GF-D8 (cell line): ENCODE results near the gene C1QBP.
"Not testable (repeated sequence)": the region's sequence is repeated elsewhere in the genome, so short reads cannot be mapped to it uniquely, and the experiment has no call there.

Source experiments
- DNase-seq: peaks from one replicate; lab custom pipeline; 2025; lab: John Stamatoyannopoulos, UW

C1QBP gene, protein sequence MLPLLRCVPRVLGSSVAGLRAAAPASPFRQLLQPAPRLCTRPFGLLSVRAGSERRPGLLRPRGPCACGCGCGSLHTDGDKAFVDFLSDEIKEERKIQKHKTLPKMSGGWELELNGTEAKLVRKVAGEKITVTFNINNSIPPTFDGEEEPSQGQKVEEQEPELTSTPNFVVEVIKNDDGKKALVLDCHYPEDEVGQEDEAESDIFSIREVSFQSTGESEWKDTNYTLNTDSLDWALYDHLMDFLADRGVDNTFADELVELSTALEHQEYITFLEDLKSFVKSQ

GRCh38 chr17:5438716-5439445, at the start of gene C1QBP:
Gene C1QBP, minus strand, starts transcription at chr17:5439155. Its CDS starts 82 bp downstream, at chr17:5439073.
- DNase-seq: peak; percentile 47

DNA sequence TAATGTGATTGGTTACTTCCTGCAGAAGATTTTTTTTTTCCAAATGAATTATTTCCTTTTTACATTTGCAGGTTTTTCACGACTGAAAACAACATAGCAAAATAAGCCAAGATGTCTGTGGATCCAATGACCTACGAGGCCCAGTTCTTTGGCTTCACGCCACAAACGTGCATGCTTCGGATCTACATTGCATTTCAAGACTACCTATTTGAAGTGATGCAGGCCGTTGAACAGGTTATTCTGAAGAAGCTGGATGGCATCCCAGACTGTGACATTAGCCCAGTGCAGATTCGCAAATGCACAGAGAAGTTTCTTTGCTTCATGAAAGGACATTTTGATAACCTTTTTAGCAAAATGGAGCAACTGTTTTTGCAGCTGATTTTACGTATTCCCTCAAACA, 49.8 kb upstream of the C1QBP start:
- DNase-seq: no peak

- DNase-seq: peak; percentile 86
These were observed 47.5 kb upstream of the C1QBP start, which contains the start of gene MIS12 for GRCh38 chr17:5486206-5487124. Gene MIS12, plus strand, starts transcription at chr17:5486566. Its CDS starts 2,297 bp downstream, at chr17:5488863.

DNA sequence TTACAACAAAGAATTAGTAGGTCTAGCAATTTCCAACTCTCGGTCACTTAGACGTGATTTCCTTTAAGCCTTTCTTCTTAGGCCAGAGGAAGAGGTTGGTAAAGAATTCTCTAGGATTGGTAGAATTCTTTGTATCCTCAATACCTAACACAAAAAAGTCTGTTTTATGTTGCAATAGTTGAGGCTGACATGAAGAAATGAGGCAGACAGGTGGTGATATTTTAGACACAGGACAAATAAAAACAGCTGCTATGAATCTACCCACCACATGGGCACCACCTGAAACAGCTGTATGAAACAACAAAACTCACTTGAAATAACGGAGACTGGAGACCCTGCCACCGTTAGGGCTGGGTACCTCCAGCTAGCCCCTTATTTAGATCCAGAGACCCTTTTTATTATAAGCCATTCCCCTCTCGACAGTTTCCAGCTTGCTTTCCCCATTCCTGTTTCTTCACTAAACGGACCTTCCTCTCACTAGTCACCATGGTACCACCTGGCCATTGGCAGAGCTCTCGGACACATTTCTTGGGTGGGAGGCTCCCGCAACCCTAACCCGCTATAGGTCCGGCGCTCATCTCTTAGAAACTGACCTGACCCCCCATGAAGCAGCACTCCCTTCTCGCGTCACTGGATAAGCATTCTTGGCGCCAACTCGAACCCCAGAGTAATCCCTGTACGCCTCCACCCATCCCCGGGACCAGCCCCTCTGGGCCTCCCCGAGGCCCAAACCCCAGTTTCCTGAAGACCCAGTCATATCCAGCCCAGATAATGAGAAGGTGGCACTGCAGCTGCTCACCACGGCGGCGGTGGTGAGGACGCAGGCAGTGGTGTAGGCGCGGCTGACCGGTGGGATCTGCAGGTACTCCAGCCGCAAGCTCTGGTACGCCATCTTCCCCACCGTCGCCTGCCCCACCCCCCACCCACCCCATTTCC, 46.6 kb upstream of the C1QBP start, which contains the start of gene DERL2:
DERL2 (minus strand) TSS at position 909 of the 936 bp plus-strand sequence; CDS start at position 892, 17 bp downstream.
- no peak for DNase-seq

DNA sequence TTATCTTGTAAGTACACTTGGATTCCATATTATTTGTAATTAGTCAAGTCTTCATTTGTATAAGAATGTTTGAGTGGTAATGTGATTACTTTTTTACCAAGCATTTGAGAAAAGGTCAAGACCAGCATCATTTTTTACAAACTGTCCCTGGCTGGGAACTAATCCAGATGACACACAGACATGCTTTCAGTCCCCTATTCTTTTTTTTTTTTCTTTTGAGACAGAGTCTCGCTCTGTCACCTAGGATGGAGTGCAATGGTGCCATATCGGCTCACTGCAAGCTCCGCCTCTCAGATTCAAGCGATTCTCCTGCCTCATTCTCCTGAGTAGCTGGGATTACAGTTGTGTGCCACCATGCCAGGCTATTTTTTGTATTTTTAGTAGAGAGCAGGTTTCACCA, 42.5 kb upstream of the C1QBP start:
- DNase-seq: no peak

DNA sequence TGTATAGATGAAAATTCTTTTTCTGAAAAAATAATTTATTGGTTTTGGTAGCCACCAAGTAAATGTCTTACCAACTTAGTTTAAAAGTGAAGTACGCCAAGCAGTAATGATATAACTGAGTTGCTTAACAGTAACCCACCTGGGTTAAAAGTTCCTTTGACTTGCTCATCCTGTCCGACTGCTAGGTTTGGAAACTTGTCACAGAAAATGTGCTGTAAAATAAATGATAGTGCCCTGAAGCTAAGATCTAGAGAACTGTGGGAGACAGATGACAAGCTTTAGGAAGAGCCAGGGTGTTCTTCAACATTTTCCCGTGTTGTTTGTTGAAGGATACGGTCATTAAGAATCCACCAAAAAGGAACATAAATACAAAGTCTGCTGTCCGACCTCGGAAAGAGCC, 42.0 kb upstream of the C1QBP start:
- DNase-seq: no peak

DNA sequence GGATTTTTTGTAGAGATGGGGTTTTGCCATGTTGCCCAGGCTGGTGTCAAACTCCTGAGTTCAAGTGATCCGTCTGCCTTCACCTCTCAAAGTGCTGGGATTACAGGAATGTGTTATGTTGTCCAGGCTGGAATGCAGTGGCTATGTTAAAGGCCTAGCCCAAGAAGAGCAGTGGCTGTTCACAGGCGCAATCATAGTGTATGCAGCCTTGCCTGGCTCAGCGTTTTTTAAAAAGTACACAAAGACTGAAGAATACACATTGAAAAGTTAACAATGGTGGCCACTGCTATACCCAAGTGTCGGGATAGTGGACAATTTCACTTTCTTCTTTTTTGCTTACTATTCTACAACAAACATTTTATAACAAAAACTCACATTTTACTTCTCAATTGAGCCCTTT, 40.0 kb upstream of the C1QBP start:
- DNase-seq: no peak

DNA sequence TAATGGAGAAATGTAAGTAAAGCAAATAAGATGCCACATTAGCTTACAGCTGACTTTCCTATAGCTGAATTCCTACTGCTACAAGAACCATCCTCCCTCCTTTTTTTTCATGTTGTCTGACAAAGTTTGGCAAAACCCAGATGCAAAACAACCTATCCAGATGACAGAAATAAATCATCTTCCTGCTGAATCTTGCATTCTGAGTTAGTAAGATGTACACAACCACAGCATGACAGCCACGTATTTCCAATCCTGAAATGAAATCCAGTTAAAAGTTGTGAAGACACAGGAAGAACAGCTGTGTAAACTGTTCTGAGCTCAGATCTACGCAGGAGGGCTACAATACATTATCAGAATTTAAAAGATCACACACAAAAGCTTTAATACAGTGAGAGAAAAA, 35.0 kb upstream of the C1QBP start:
- DNase-seq: no peak

GRCh38 chr17:5472511-5472910, 33.6 kb upstream of the C1QBP start:
- no peak for DNase-seq

GRCh38 chr17:5468075-5468473, 29.1 kb upstream of the C1QBP start:
- DNase-seq: no peak

GRCh38 chr17:5467416-5467815, 28.5 kb upstream of the C1QBP start:
- DNase-seq: no peak

DNA sequence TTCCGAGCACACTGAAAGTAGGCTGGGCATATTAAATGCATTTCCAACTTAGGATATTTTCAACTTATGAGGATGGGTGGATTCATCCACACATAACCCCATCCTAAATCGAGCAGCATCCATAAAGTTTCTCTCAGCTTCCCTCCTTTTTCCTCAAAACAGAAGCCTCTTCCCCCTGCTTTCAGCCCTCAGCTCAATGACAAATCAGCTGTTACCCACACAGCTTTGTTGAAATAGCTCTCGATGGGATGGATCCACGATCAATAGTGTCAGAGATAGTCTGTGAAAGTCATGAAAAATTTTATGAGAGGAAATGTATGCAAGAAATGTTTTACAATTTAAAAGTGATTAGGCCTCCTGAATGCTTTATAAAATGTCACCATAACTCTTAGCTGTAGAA, 27.3 kb upstream of the C1QBP start:
- no peak for DNase-seq

DNA sequence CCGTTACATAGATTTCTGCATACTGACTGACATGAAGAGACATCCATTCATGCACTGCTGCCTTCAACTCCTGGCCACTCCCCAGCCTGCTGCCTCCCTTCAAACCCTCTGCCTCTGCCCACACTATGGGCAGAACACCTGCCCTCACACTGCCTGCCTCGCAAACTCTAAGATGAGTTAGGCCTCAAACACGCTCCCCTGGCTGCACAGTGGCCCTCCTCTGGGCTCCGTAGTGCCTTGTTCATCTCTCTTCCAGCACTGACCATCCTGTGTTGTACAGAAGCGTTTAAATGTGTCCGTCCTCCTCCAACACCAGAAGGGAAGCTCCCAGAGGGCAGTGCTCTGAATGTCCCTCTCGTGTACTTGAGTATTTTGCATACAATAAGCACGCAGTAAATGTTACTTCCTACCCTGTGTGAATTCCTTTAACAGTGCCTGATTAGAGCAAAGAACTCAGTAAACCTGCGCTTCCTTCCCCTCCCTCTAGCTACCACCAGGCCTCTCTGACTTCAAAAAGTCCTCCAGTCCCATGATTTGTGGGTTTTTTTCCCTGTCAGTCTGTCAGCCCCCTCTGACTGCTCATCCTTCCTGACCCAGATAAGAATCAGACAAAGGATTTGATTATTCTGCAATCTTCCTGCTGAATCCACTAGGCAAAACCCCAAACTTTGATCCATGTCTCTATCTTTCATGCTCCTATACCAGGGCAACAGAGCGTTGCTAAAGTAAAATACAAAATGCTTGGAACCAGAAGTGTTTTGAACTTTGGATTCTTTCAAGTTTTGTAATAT, 26.0 kb upstream of the C1QBP start:
- DNase-seq: no peak

GRCh38 chr17:5446786-5447185, 7.8 kb upstream of the C1QBP start:
- DNase-seq: no peak

- no peak for DNase-seq
These were observed 5.3 kb upstream of the C1QBP start for GRCh38 chr17:5444209-5444608.

- DNase-seq: no peak
These were observed 4.8 kb upstream of the C1QBP start for GRCh38 chr17:5443728-5444127.

GRCh38 chr17:5439446-5439764, 450 bp upstream of the C1QBP start:
- no peak for DNase-seq

GRCh38 chr17:5437721-5438317, 1.1 kb downstream of the C1QBP start:
- DNase-seq: no peak

DNA sequence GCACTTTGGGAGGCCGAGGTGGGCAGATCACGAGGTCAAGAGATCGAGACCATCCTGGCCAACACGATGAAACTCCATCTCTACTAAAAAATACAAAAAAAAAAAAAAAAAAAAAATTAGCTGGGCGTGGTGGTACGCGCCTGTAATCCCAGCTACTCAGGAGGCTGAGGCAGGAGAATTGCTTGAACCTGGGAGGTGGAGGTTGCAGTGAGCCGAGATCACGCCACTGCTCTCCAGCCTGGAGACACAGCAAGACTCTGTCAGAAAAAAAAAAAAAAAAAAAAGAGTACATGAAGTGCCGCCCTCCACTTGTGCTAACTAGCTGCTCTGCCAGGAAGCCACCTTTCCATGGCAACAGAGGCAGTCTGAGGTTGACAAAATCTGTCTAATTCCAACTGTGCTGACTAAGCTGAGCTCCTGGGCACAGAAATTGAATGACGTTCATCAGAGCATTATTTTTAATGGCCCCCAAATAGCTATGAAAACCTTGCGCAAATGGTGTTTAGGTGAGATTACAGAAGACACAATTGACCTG, 3.1 kb downstream of the C1QBP start:
- not testable (repeated sequence) for DNase-seq

DNA sequence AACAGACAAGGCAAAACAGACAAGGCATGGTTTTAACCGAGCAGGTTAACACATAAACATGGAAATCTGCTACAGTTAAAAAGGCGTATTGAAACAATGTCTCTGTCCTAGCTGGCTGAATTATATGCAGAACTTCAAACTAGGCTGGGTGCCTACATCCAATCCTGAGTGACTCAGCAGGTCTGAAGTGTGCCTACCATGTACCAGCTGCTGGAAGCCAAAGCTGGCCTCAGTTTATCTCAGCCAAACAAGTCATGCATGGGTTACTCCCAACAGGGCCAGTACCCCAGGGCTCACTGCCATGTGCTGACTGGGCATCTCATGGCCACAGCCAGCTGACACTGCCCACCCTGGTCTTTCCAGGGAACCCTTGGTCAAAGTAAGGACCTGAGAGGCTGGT, 4.0 kb downstream of the C1QBP start:
- DNase-seq: no peak
